Inferior parietal cortex (tissue), 1 donor: ENCODE data around the gene TC2N.
"Not testable (repeated sequence)": the region's sequence is repeated elsewhere in the genome, so short reads cannot be mapped to it uniquely, and the experiment has no call there.

Experiments
- DNase-seq: peaks from one replicate; pipeline ENCODE4 v3.0.0-alpha.2; 2016; ENCODE audit errors: extremely low spot score

TC2N gene

DNA sequence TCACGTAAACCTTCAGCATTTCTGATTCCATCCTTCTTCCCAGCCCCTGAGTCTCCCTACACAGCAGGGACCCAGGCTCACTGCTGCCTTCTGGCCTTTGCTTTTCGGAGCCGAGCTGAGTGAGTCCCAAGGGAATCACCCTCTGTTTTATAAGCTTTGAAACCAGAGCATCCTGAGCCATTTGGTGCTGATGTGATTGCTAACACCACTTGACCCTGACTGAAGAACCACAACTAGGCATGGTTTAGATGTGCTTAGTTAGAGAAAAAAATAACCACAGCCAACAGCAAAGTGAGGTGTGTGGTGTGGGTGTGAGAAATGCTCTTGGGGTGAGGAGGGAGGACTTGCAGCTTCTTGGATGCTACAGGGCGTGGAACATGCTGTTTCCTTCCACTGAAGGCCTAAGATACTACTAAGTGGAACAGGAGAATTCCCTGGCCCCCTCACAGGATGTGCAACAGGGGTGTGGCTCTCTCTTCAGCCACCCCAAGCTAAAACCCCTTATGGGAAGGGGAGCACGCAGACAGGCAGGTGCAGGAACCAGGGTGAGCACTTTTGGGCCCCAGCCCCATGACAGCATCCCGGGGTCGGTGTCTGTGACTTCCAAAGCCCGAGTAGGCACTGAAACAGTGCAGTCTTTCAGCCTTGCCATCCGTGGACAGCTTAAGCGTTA is at the start of gene TC2N:
TC2N (minus strand) TSS at position 221 of the 673 bp plus-strand sequence. CDS start 53,767 bp downstream, outside the sequence.
- no peak for DNase-seq

DNA sequence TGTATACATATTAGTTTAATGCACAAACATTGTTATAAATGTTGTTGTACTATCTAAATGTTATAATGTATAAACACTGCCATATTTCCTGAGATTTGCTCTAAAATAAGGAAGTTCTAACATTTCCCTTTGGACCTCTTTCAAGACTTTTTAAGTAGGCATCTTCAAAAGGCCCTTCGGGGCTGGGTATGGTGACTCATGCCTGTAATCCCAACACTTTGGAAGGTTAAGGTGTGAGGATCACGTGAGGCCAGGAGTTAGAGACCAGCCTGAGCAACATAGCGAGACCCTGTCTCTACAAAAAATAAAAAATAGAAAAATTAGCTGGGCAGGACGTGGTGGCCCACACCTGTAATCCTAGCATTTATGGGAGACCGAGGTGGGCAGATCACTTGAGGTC is 44.7 kb upstream of the TC2N start:
- DNase-seq, result no peak

DNA sequence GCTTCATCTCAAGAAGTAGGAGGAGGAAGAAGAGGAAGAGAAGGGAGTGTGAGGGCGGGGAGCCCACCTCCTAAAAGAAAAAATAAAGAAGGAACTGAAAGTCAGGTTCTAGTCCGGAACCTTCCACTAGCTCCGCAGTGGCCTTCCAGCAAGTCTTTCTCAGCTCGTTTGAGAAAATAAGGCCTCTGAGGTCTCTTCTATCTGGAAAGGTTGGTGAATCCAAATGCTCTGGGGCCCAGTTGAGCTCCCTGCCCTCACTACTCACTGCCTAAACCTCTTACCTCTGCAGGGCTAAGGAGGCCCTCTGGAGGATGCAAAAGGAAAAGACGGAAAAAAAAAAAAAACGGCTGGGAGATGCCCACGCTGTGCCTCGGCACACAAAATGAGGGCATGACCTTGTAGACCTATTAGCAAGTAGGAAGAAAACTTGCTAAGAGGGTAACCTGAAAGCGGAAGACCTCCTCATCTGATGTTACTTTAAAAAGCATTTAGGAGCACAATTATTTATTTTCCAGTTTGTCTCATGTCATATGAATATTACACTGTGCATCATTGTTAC is 44.2 kb upstream of the TC2N start:
- peak; percentile 71 for DNase-seq

DNA sequence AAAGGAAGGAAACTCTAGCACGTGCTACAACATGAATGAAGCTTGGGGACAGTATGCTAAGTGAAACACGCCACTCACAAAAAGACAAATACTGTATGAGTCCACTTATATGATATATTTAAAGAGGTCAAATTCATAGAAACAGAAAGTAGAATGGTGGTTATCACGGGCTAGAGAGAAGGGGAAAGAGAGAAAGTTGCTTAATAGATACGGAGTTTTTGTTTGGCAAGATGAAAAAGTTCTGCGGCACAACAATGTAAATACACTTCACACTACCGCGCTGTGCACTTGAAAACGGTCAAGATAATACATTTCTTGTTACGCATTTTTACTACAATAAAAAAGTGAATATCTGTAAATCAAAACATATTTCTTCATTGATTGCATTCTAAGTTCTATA is 42.9 kb upstream of the TC2N start:
- DNase-seq, result no peak

DNA sequence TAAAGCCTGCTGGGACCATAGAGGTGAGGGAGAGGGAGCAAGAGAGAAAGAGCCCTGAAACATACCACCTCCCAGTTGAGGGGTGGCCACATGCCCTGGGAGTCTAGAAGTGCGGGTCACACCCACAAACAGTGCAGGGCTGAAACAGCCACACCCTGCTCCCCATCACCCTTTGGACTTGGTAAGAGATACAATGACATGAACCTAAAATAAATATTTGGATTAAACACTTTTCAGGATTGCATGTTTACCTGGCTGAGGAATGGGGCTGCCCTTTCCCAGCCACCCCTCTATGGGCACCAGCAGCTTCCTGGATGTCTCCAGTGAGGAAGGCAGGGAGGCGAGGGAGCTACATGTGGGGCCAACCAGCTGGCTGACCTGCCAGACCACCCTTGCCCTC is 39.0 kb upstream of the TC2N start:
- DNase-seq, result no peak

DNA sequence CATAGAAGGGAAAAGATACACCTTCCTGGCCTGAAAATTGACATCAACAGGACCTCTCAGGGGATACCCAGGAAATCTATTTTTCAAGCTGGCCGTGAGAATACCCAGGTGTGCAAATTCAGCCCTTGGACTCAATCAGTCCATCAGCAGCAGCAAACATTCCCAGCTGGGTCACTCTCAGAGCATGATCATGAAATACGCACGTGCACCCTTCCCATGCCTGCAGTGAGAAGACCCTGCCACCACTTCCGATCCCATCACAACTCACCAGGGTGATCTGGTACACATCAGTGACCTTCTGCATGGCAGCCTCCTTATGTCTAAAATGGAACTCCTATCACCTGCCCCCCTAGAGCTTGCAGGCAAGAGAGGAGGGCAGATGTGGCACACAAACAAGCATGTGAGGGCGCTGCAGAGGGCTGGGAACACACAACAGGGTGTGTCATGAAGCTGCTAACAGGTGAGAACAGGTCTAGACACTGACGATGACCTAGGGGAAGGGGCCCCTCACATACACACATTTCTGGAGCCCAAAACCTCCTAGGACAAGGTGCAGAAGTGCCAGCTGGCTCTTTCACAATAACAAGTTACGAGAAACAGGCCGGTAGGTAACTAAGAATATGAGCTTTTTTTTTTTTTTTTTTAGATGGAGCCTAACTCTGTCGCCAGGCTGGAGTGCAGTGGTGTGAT is 37.8 kb upstream of the TC2N start:
- DNase-seq, result no peak

DNA sequence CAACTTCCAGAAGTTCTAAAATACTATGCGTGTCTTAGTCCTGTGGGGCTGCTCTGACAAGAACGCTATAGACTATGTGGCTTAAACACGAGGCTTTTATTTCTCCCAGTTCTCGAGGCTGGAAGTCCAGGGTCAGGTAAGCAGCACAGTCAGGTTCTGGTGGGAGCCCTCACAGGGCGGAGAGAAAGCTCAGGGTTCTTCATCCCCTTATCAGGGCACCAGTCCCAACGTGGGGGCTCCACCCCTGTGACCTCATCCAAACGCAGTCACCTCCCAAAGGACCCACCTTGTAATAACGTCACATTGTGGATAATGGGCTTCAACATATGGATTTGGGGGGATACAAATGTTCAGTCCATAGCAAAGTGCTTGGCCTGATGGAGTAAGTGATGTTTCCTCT is 37.1 kb upstream of the TC2N start:
- DNase-seq, result no peak

DNA sequence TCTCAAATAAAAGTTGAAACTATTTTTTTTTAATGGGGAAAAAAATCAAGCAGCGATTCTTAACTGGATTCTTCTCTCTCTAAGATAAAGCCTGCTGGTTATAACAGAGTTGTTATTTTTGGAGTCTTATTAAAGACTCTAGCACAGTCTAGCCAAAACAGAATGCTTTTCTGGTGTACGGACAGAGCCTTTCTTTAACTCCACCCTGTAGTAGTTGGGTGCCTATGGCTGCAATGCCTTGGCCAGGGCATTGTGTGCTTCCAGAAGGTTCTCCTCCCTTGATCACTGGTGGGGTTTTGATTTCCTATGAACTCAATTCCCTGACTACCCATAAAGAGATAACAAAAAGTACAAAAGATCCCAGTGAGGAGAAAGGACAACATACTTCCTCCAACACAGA is 35.7 kb upstream of the TC2N start:
- no peak for DNase-seq

DNA sequence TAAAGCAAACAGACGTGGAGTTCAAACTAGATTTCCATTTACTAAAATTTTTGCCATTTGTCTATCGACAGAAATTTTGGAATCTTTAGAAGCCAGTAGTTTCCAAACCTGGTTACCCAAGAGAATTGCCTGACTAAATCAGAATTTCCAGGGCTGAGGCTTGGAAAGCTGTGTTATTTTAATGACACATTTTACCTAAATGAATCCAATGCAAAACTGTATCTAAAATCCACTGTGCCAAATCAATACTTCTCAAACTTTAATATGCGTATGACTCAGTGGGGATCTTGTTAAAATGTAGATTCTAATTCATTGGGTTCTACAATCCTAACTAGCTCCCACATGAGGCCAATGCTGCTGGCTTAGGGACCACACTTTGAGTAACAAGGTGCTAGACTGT is 35.0 kb upstream of the TC2N start:
- DNase-seq, result no peak

DNA sequence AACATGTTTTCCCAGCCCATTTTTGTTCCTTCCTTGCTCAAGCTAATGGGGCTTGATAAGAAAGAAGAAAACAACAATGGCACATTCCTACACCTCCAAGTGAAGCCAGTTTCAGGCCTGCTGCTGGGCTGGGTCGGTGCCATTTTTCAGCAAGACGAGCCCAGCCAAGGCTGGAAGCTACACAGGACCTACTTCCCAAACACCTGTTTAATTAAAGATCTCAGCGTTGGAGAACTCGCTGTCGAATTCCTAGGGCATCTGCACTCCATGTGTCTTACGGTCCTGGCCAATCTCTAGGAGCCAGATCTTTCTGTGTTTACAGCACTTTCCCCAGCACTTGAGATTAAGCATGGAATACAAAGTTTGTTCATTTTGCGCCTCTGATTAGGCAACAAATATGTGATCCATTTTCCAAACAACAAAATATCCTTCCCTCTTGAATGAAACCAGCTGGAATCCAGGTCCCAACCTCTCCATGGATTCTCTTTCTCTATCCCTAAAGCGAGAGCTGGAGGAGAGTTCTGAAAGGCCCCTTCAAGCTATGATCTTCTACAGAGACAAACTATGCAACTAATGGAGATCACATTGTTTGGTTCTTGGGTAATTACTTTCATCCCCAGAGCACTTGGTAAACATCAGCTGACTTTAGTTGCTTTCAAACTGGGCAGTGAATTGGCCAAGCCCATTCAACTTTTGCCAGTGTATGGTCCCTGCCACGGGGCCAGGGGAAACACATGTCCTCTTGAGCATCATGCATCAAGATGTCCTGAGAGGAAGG is 34.3 kb upstream of the TC2N start:
- no peak for DNase-seq

DNA sequence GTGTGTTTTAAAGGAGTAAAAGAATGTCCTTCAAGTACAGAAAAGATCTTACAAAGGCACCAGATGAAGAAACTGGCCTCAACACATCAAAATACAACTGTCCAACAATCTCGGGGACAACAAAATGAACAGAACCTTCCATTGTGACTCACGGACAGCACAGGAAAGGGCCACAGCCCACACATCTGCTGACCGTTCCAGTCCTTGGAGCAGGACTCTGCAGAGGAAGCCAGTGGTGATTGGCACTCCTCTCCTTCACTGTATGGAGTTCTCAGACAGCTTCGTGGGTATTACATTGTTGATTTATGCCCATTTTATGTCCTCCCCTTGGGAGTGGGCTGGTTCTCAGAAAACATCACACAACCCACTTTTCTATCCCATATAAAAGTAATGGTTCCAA is 32.5 kb upstream of the TC2N start:
- no peak for DNase-seq

DNA sequence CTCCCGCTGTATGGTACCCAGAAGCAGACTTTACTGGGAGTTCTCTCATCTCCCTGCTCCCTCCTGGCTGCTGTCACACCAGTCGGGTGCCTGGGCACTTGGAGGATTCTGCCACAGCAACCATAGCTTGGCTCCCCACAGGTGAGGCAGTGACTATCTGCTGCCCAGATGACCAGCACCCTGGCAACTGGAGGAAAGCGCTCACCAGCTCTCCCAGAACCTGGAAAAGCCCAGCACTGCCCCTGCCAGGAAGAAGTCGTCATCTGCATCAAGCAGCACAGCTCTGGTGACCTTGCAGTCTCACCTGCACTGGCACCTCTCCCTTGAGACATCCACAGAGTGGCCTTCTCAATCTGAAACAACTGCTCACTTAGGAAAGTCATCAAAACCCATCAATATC is 31.9 kb upstream of the TC2N start:
- no peak for DNase-seq

DNA sequence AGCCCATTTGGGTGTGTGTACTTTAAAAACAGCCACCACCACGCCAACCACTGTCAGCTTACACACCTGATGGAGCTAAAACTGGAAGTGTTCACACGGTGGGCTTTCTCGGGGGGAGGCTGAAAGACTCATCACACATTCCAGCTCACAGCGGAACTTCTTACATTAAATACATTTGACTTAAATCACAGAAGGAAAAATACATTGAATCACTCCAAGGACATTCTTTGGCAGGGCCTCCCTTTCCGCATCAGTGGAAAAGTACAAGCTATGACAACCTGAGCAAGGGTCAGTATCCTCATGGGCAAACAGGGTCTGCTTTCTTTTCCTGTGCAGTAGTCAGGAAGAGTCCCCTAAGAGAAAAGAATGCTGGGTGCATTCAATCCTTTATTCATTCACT is 31.0 kb upstream of the TC2N start:
- DNase-seq, result no peak

DNA sequence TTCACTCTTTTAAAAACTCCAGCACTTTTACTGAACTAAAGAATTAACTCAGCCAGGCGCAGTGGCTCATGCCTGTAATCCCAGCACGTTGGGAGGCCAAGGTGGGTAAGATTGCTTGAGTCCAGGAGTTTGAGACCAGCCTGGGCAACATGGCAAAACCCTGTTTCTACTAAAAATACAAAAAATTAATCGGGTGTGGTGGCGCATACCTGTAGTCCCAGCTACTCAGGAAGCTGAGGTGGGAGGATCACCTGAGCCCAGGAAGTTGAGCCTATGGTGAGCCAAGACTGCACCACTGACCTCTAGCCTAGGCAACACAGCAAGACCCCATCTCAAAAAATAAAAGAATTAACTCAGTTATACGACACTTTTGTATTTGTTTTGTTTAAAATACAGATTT is 30.4 kb upstream of the TC2N start:
- not testable (repeated sequence) for DNase-seq

DNA sequence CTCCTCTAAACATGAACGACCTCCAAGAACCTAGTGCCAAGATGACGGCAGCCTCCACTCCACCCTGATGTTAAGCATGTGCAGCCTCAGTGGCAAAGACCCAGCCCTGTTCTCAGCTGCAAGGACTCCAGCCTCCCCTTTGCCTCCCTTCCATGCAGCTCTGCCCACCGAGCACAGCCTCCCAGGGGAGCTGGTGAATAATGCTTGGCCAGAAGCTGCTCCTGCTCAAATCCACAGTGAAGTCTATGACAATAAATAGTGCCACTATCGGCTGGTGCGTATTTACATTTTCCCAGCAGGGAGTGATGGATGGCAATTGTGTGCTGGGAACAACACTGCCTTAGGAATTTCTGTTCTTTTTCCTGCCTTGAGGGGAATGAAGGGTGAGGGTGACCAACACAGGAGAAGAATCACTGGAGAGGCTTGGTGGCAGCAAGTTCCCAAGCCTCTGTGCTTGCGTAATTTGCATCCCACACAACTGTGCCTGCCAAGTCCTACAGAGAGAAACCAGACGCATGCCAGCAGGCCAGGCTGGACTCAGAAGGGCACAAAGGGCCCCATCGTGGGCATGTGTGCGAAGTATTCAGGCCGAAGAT is 29.9 kb upstream of the TC2N start:
- peak; percentile 64 for DNase-seq

DNA sequence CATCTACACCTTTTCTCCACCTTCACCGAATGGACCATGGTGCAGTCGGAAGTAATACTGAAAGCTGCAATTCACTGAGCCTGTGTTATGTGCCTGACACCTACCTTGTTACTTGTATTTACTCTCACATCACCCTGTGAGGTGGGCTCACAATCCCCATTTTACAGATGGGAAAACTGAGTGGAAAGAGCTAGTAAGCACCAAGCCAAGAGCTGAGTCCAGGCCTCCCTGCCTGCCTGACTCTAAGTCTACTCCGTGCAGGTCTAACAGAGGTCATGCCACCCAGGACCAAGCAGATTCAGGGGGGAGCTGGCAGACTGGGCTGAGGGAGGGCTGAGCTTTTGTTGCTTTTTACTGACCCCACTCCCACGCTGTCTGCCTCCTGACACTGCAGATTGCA is 29.1 kb upstream of the TC2N start:
- DNase-seq, result no peak

DNA sequence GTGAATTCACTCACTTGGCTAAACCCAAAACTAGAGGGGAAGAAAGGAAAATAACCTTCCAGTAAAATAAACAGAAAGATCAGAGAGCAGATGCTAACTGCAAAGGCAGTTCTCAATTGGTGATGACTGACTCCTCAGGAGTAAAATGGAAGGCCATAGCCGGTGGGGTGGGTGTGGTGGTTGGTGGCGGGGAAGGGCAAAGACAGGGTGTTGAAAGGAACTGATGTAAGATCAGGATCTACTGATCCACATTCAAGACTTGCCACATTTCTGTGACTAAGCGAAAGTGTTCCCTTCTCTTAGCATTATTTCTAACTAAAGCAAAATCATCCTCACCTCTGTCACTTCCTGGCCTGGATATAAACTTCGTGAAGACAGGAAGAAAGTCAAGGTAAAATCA is 26.3 kb upstream of the TC2N start:
- DNase-seq, result no peak

DNA sequence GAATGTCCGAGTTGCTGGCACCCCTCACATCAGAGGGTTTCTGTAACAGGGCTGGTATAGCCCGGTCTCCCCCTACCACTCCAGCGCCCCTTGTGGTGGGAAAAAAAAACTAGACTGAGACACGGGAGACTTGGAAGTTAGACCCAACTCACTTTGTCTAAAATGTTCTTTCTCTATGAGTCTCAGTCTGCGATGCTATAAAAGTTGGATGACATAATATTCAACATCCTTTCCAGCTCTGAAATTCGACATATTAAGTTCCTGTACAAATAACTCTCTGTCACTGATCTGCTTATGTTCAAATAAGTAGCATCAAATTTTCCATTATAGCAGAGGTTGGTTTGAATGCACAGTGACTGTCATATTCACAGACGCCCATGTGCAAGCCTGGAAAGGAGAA is 25.7 kb upstream of the TC2N start:
- peak; percentile 32 for DNase-seq

DNA sequence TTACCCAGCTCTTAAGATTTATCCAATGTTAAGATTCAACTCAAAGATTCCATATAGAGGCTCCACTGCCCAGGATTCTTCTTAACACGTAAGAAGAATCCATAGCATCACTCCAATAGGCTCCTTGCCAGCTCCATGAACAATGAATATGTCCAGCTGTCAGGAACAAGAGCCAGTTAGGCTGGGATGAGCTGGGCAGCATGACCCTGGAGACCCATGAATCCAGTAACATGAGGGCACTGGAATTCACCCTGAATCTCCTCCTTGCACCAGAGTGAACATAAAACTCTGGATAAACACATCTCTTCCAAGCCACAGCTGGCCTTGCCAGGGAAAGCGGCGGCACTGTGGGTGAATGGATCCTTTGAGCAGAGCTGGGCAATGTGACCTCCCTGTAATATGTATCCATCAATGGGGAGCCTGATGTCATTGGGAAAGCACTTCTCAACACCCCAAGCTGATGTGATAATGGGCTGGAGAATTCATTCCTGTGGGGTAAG is 24.4 kb upstream of the TC2N start:
- peak; percentile 73 for DNase-seq

DNA sequence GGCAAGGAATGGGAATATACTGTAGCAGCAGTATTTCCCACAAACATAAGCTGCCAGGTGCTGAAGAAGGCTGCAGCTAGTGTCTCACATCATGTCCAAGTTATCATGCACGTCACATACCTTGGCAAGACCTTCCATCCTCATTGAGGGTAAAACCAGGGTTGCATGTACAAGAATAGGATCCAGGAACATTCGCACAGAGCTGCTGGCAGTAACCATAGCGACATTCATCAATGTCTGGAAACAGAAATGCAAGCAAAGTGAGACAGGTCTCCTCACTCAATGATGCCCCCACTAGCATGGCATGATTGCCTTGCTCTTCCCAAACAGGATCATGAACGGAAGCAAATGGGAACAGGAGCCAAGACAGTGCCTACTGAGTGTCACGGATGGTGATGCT is 23.8 kb upstream of the TC2N start:
- peak; percentile 50 for DNase-seq

DNA sequence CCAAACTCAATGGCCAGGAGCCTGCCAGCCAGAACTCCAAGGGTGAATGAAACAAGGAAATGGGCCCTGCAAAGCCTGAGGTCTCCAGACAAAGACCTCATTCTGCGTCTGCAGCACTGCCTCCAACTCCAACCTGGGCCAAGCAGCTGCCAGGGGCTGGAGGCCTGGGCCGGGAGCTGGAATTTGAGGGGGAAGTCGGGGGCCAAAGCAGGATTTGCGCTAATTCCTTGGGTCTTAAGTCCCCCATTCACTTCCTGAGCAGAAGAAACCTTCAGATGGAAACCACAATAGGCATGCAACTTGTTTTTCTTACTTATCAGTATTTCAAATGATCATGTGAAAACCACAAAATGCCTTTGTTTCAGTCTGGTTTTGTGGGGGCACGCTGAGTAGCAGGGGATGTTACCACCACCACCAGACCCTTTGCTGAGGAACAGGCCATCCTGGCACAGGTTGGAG is 23.0 kb upstream of the TC2N start:
- no peak for DNase-seq
